ENCODE results near the gene VHLL. TPM values are rescaled to one million over a fixed set of nuclear protein-coding genes. Genes with fewer than 3 reads are reported as not detected.

The VHLL gene
- total and polyA plus RNA-seq, 2 of the 13 experiments (the other 11 are each of a cell fraction or from before 2014, with no cell fraction given) = 0.24 TPM; not detected in 1

- peaks cover 2% of the 10 kb centered on the region for H3K79me2 ChIP-seq (ENCODE audit: insufficient read depth, low read length)
- ATAC-seq (0 out of 3 replicates have a peak, but pooled peaks have one; percentile 30), DNase-seq (ENCODE audit: low spot score) (peak; percentile 25), FAIRE-seq (no peak)
- no peak overlapping the region for H3K9ac ChIP-seq (ENCODE audit: insufficient read depth, low read depth, low read length)
- no peak overlapping the region for H2AFZ ChIP-seq (ENCODE audit: low read length)
- no peaks in the 10 kb centered on the region for H3K27me3 ChIP-seq (ENCODE audit: control insufficient read depth in 1 of 2, insufficient read depth in 2 of 2, low read length in 2 of 2)
- in situ Hi-C loops (cut with HindIII; ENCODE audit: extremely low pct_ligation_motif_present, low pct_unique_long_range_greater_than_20kb) (no loop called here), intact Hi-C loops (cut with micrococcal nuclease; ENCODE audit: unreplicated experiment) (no loop called here)
- CTCF ChIA-PET (ENCODE audit: low intra/inter-chr PET ratio, low total read pairs) = interaction anchor here (0.7 kb wide), 1 partner anchor 173 kb away, joined by 3 read pairs; no protein-coding TSS in a partner anchor
- H3K4me2 ChIP-seq (ENCODE audit: low read depth, low read length) = no peak overlapping the region
- H3K4me1 ChIP-seq (ENCODE audit: insufficient read depth, low read length) = no peaks in the 10 kb centered on the region
- peaks cover 32 to 81% of the 10 kb centered on the region in 2 experiments for H3K36me3 ChIP-seq (replicated peaks in 1 of 2; ENCODE audit: control insufficient read depth in 1 of 2, insufficient read depth in 2 of 2, low read length in 2 of 2)
- WGBS (ENCODE audit: low lambda C conversion rate) = 95% methylated on average over 1 of the region's 1 CpG
- H4K20me1 ChIP-seq (ENCODE audit: insufficient read depth, low read length) = peaks cover 4% of the 10 kb centered on the region; the same call in 1 of the 2 replicates
- H3K27ac ChIP-seq (ENCODE audit: extremely low read length, insufficient read depth, low read length) = no peak overlapping the region
- POLR2A ChIA-PET = interaction anchor here (1.0 to 1.1 kb wide), 2 partner anchors 14 to 37 kb away, joined by 3 to 6 read pairs; partner anchors contain the start of gene SMG5
- H3K9me3 ChIP-seq (ENCODE audit: low read length) = no peaks in the 10 kb centered on the region
- BruUV-seq (replicated peaks) = no TSS peak
- no peak overlapping the region for H3K4me3 ChIP-seq (replicated peaks in 1 of 3; ENCODE audit: insufficient read depth in 1 of 3, low read depth in 2 of 3, low read length in 3 of 3)
- no peak for TF ChIP-seq ZFP91 (CRISPR knock-in tag; IDR thresholded peaks at IDR 0.05; ENCODE audit: borderline replicate concordance)
- TF ChIP-seq CTCF (CRISPR knock-in tag; IDR thresholded peaks at IDR 0.05) = peak; percentile 40; the same call in 1 of the 2 replicates
- TF ChIP-seq PHB2 (IDR thresholded peaks at IDR 0.05; ENCODE audit: partially characterized antibody) = no peak
- no peak for TF ChIP-seq HDAC6 (IDR thresholded peaks at IDR 0.05; ENCODE audit: low read depth, low read length)
- TF ChIP-seq ATRX (CRISPR knock-in tag; IDR thresholded peaks at IDR 0.05; ENCODE audit: borderline replicate concordance) = no peak
- TF ChIP-seq SMAD9 (CRISPR knock-in tag; IDR thresholded peaks at IDR 0.05) = no peak
- no peak for TF ChIP-seq FOXK2 (IDR thresholded peaks at IDR 0.05)
- peak; percentile 30; the same call in 1 of the 2 replicates for TF ChIP-seq KDM5A (IDR thresholded peaks at IDR 0.05; ENCODE audit: borderline replicate concordance, low read length)
- no peak for TF ChIP-seq MAFK (conservative IDR thresholded peaks at IDR 0.05 in 1 of 2, IDR thresholded peaks at IDR 0.05 in 1 of 2; ENCODE audit: low read length in 2 of 2)
- no peak for TF ChIP-seq ZC3H4 (CRISPR knock-in tag; IDR thresholded peaks at IDR 0.05; ENCODE audit: borderline replicate concordance)
- TF ChIP-seq NFE2L1 (CRISPR knock-in tag; IDR thresholded peaks at IDR 0.05; ENCODE audit: borderline replicate concordance) = no peak
- TF ChIP-seq FOXJ3 (CRISPR knock-in tag; IDR thresholded peaks at IDR 0.05; ENCODE audit: borderline replicate concordance) = no peak
- TF ChIP-seq CEBPZ (IDR thresholded peaks at IDR 0.05; ENCODE audit: low read length) = no peak
- TF ChIP-seq ZBTB42 (CRISPR knock-in tag; IDR thresholded peaks at IDR 0.05) = no peak
- no peak for TF ChIP-seq TIGD3 (CRISPR knock-in tag; IDR thresholded peaks at IDR 0.05; ENCODE audit: borderline replicate concordance)
- TF ChIP-seq ZEB1 (IDR thresholded peaks at IDR 0.05; ENCODE audit: insufficient replicate concordance, low read depth) = no peak
- peak; percentile 42 for TF ChIP-seq STAG1 (CRISPR knock-in tag; IDR thresholded peaks at IDR 0.05)
Observed at GRCh38 chr1:156319664-156320063, 20.6 kb upstream of the VHLL start.
